ENCODE measurements around the gene EPB41L3.

EPB41L3 gene

GRCh38 chr18:5350636-5351035, 193.2 kb downstream of the EPB41L3 start:
- intact Hi-C loops (cut with DNase I), result no loop called here
- no peak for DNase-seq
